ENCODE data around the gene ZNF227. TPM values are rescaled to one million over a fixed set of nuclear protein-coding genes. Genes with fewer than 3 reads are reported as not detected.

Gene ZNF227
- total RNA-seq, 1 donor from 2014 or later: 22.6 TPM

- no peak for DNase-seq (ENCODE audit: extremely low spot score, unreplicated experiment)
- no peak for TF ChIP-seq CTCF (IDR thresholded peaks at IDR 0.05)
- Mint-ChIP-seq H3K27me3 (ENCODE audit: unreplicated experiment) (no peaks in the 10 kb centered on the region), H3K36me3 (ENCODE audit: unreplicated experiment) (peaks cover 32% of the 10 kb centered on the region), H3K9me3 (ENCODE audit: unreplicated experiment) (peaks cover 41% of the 10 kb centered on the region), H3K4me1 (ENCODE audit: unreplicated experiment) (peaks cover 19% of the 10 kb centered on the region), H3K4me3 (ENCODE audit: unreplicated experiment) (no peak overlapping the region), H3K27ac (ENCODE audit: unreplicated experiment) (no peak overlapping the region)
Measured at GRCh38 chr19:44258136-44258535, 45.8 kb downstream of the ZNF227 start.

DNA sequence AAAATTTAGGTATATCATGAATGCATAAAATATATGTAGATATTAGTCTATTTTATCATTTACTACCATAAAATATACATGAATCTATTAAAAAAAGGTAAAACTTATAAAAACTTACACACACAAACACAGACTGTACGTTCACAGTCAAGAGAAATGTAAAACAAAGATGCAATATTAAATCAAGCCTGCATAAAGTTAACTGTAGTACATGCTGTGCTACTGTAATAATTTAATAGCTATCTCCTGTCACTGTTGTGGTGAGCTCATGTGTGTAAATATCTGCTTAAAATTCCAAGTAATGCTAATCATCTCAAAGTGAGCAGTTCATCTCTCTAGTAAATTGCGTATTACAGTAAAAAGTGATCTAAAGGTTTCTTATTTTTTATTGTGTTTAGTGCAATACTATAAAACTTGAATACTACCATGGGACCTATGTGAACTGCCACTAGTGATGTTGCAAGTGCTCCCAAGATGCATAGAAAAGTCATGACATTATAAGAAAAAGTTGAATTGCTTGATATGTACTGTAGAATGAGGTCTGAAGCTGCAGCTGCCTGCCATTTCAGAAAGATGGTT, 46.6 kb downstream of the ZNF227 start:
- no peak for TF ChIP-seq CTCF (IDR thresholded peaks at IDR 0.05)
- peaks cover 19% of the 10 kb centered on the region for H3K4me1 Mint-ChIP-seq (ENCODE audit: unreplicated experiment)
- no peaks in the 10 kb centered on the region for H3K27me3 Mint-ChIP-seq (ENCODE audit: unreplicated experiment)

GRCh38 chr19:44260343-44260681, 48.0 kb downstream of the ZNF227 start:
- Mint-ChIP-seq H3K36me3 (ENCODE audit: unreplicated experiment) (peaks cover 14% of the 10 kb centered on the region), H3K27ac (ENCODE audit: unreplicated experiment) (peak overlapping the region; percentile 79), H3K9me3 (ENCODE audit: unreplicated experiment) (peaks cover 26% of the 10 kb centered on the region), H3K27me3 (ENCODE audit: unreplicated experiment) (no peaks in the 10 kb centered on the region), H3K4me3 (ENCODE audit: unreplicated experiment) (peak overlapping the region; percentile 75), H3K4me1 (ENCODE audit: unreplicated experiment) (peaks cover 19% of the 10 kb centered on the region)
- DNase-seq (ENCODE audit: extremely low spot score, unreplicated experiment): no peak
- no peak for TF ChIP-seq CTCF (IDR thresholded peaks at IDR 0.05)

More for the DNA sequence above, 46.6 kb downstream of the ZNF227 start:
- Mint-ChIP-seq H3K4me3 (ENCODE audit: unreplicated experiment) (peak overlapping the region; percentile 75), H3K27ac (ENCODE audit: unreplicated experiment) (no peak overlapping the region), H3K36me3 (ENCODE audit: unreplicated experiment) (peaks cover 24% of the 10 kb centered on the region), H3K9me3 (ENCODE audit: unreplicated experiment) (peaks cover 37% of the 10 kb centered on the region)
- DNase-seq (ENCODE audit: extremely low spot score, unreplicated experiment): no peak

GRCh38 chr19:44260695-44261446, 48.5 kb downstream of the ZNF227 start:
- Mint-ChIP-seq H3K27ac (ENCODE audit: unreplicated experiment) (peak overlapping the region; percentile 79), H3K27me3 (ENCODE audit: unreplicated experiment) (no peaks in the 10 kb centered on the region), H3K4me1 (ENCODE audit: unreplicated experiment) (peaks cover 19% of the 10 kb centered on the region), H3K4me3 (ENCODE audit: unreplicated experiment) (peak overlapping the region; percentile 75), H3K9me3 (ENCODE audit: unreplicated experiment) (peaks cover 20% of the 10 kb centered on the region), H3K36me3 (ENCODE audit: unreplicated experiment) (peaks cover 12% of the 10 kb centered on the region)
- TF ChIP-seq CTCF (IDR thresholded peaks at IDR 0.05): no peak
- DNase-seq (ENCODE audit: extremely low spot score, unreplicated experiment): no peak

DNA sequence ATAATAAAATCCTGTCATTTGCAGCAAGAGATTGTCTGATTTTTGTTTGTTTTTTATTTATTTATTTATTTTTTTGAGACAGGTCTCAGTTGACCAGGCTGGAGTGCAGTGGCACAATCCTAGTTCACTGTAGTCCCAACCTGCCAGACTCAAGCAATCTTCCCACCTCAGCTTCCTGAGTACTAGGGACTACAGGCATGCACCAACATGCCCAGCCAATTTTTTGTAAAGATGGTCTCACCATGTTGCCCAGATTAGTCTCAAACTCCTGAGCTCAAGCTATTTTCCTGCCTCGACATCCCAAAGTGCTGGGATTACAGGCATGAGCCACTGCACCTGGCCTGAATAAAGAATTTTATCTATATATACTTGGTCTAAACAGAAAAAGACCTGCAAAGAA, 65.0 kb downstream of the ZNF227 start:
- no peak for DNase-seq (ENCODE audit: extremely low spot score, unreplicated experiment)
- Mint-ChIP-seq H3K4me1 (ENCODE audit: unreplicated experiment) (no peaks in the 10 kb centered on the region), H3K27me3 (ENCODE audit: unreplicated experiment) (no peaks in the 10 kb centered on the region), H3K9me3 (ENCODE audit: unreplicated experiment) (peaks cover 48% of the 10 kb centered on the region), H3K36me3 (ENCODE audit: unreplicated experiment) (peaks cover 40% of the 10 kb centered on the region), H3K27ac (ENCODE audit: unreplicated experiment) (no peak overlapping the region), H3K4me3 (ENCODE audit: unreplicated experiment) (no peak overlapping the region)
- no peak for TF ChIP-seq CTCF (IDR thresholded peaks at IDR 0.05)
